Measurements from ENCODE around the gene B3GAT2. TPM values are rescaled to one million over a fixed set of nuclear protein-coding genes. Genes with fewer than 3 reads are reported as not detected.

The B3GAT2 gene
- total RNA-seq, 1 experiment from 2014 or later, result not detected

DNA sequence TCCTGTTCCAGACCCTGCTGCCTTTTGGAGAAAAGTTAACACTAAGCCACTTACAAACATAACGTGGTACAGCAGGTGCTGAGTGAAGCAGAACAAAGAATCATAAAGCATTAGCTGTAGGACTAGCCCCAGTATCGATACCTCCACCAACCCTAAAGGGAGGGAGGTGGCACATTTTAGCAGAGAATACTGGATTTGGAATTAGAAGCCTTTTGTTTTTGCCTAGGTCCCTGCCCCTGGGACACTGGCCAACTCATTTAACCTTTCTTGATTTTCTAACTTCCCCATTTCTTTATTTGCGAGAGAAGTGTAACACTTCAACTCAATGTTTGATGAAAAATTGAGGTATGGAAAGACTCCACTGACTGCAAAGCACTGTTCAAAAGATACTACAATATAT lies 93.5 kb downstream of the B3GAT2 start:
- H3K9ac ChIP-seq (ENCODE audit: low read length), result no peak overlapping the region
- H3K4me3 ChIP-seq (replicated peaks in 1 of 2; ENCODE audit: low read depth in 1 of 2, low read length in 2 of 2), result no peak overlapping the region
- CTCF ChIA-PET, result no interaction called here
- no peaks in the 10 kb centered on the region for H3K4me1 ChIP-seq (ENCODE audit: control insufficient read depth in 1 of 2, insufficient read depth in 2 of 2, low read length in 2 of 2)
- no peaks in the 10 kb centered on the region for H3K79me2 ChIP-seq (ENCODE audit: insufficient read depth, low read length)
- no peaks in the 10 kb centered on the region for H3K36me3 ChIP-seq (ENCODE audit: control insufficient read depth in 1 of 2, insufficient read depth in 2 of 2, low read length in 2 of 2)
- intact Hi-C loops (cut with micrococcal nuclease), result no loop called here
- DNase-seq (ENCODE audit: low read depth, low spot score) (no peak), ATAC-seq (no peak)
- no peaks in the 10 kb centered on the region for H3K9me3 ChIP-seq (ENCODE audit: control insufficient read depth in 1 of 2, insufficient read depth in 1 of 2, low read depth in 1 of 2, low read length in 2 of 2)
- BruUV-seq (replicated peaks), result no TSS peak
- H4K20me1 ChIP-seq (ENCODE audit: insufficient read depth), result no peaks in the 10 kb centered on the region
- no peaks in the 10 kb centered on the region for H3K9me2 ChIP-seq (ENCODE audit: insufficient read depth)
- H3K4me2 ChIP-seq (ENCODE audit: low read length), result no peak overlapping the region
- POLR2A ChIA-PET, result no interaction called here
- no peaks in the 10 kb centered on the region for H3K27me3 ChIP-seq (ENCODE audit: insufficient read depth, low read length)
- H3K27ac ChIP-seq (ENCODE audit: low read depth, low read length), result no peak overlapping the region
- RAD21 ChIA-PET (ENCODE audit: low non-redundant PET in 1 of 2, low total read pairs in 2 of 2, uncharacterized antibody in 2 of 2, unreplicated experiment in 2 of 2), result no interaction called here
- TF ChIP-seq FOSL1 (IDR thresholded peaks at IDR 0.05; ENCODE audit: low read depth), result no peak
- no peak for TF ChIP-seq REST (IDR thresholded peaks at IDR 0.05; ENCODE audit: low read depth)
- TF ChIP-seq, protein P1, sequence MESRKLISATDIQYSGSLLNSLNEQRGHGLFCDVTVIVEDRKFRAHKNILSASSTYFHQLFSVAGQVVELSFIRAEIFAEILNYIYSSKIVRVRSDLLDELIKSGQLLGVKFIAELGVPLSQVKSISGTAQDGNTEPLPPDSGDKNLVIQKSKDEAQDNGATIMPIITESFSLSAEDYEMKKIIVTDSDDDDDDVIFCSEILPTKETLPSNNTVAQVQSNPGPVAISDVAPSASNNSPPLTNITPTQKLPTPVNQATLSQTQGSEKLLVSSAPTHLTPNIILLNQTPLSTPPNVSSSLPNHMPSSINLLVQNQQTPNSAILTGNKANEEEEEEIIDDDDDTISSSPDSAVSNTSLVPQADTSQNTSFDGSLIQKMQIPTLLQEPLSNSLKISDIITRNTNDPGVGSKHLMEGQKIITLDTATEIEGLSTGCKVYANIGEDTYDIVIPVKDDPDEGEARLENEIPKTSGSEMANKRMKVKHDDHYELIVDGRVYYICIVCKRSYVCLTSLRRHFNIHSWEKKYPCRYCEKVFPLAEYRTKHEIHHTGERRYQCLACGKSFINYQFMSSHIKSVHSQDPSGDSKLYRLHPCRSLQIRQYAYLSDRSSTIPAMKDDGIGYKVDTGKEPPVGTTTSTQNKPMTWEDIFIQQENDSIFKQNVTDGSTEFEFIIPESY (IDR thresholded peaks at IDR 0.05; ENCODE audit: extremely low read depth, insufficient replicate concordance, low read length), result no peak
- no peak for TF ChIP-seq EGR1 (IDR thresholded peaks at IDR 0.05; ENCODE audit: low read depth)
- TF ChIP-seq YY1 (IDR thresholded peaks at IDR 0.05; ENCODE audit: extremely low read depth, insufficient replicate concordance, low read depth, low read length), result no peak
- H2AFZ ChIP-seq (ENCODE audit: low read depth, low read length, poor library complexity, severe bottlenecking), result no peak overlapping the region
